ENCODE measurements around the gene AGBL1.

GRCh38 chr15:86515625-86516024, 436.0 kb downstream of the AGBL1 start:
- TF ChIP-seq REST (IDR thresholded peaks at IDR 0.05; ENCODE audit: insufficient read depth in 1 of 2, low read depth in 2 of 2, low read length in 2 of 2) = no peak
- no peak for TF ChIP-seq TAF1 (IDR thresholded peaks at IDR 0.05; ENCODE audit: borderline replicate concordance, insufficient read depth, low read length)
- TF ChIP-seq POLR2AphosphoS5 (IDR thresholded peaks at IDR 0.05; ENCODE audit: low read depth, low read length) = no peak

Data from PFSK-1 (cell line).